H9 (cell line): ENCODE measurements around the gene KIF6. TPM values are rescaled to one million over a fixed set of nuclear protein-coding genes. Genes with fewer than 3 reads are reported as not detected.

Source experiments
- DNase-seq: peaks from one replicate; pipeline ENCODE4 v3.0.0-alpha.2; 2017
- H2AFZ ChIP-seq: one replicate; pipeline ENCODE4 v1.6.1; 2013; ENCODE audit warnings: mild to moderate bottlenecking, low read length, control low read depth, moderate library complexity
- H2AK5ac ChIP-seq: 2 replicates; pipeline ENCODE4 v1.6.1; 2013; ENCODE audit warnings: low read length, control low read depth, mixed read lengths; ENCODE audit not compliant: insufficient read length
- H2BK120ac ChIP-seq: one replicate; pipeline ENCODE4 v1.6.1; 2013; ENCODE audit warnings: low read depth, mild to moderate bottlenecking, low read length, control low read depth, inconsistent platforms; ENCODE audit not compliant: poor library complexity, severe bottlenecking
- H2BK12ac ChIP-seq: 2 replicates; pipeline ENCODE4 v1.6.1; 2013; ENCODE audit warnings: low read length, control low read depth, mixed read lengths, low read depth; ENCODE audit not compliant: insufficient read length
- H2BK15ac ChIP-seq: 2 replicates; pipeline ENCODE4 v1.6.1; 2013; ENCODE audit warnings: low read depth, low read length, control low read depth
- H2BK20ac ChIP-seq: one replicate; pipeline ENCODE4 v1.6.1; 2013; ENCODE audit warnings: low read depth, mild to moderate bottlenecking, low read length, control low read depth, inconsistent platforms; ENCODE audit not compliant: poor library complexity, severe bottlenecking
- H2BK5ac ChIP-seq: 2 replicates; pipeline ENCODE4 v1.6.1; 2013; ENCODE audit warnings: low read length, control low read depth, mixed read lengths; ENCODE audit not compliant: insufficient read length
- H3K14ac ChIP-seq: 2 replicates; pipeline ENCODE4 v1.6.1; 2013; ENCODE audit warnings: low read length, control low read depth; ENCODE audit not compliant: insufficient read depth
- H3K18ac ChIP-seq: 2 replicates; pipeline ENCODE4 v1.6.1; 2013; ENCODE audit warnings: low read depth, mild to moderate bottlenecking, mixed read lengths, low read length, control low read depth; ENCODE audit not compliant: insufficient read length
- H3K23ac ChIP-seq: 2 replicates; pipeline ENCODE4 v1.6.1; 2013; ENCODE audit warnings: low read length, control low read depth, mixed read lengths, low read depth; ENCODE audit not compliant: insufficient read length
- H3K23me2 ChIP-seq: 2 replicates; pipeline ENCODE4 v1.6.1; 2013; ENCODE audit warnings: low read depth, mild to moderate bottlenecking, mixed read lengths, low read length, control low read depth; ENCODE audit not compliant: insufficient read length, poor library complexity, severe bottlenecking
- H3K27ac ChIP-seq: 2 replicates; pipeline ENCODE4 v1.5.1; 2013; ENCODE audit warnings: low read length, control low read depth, mixed read lengths, low read depth; ENCODE audit not compliant: insufficient read length
- H3K27me3 ChIP-seq: 2 replicates; pipeline ENCODE4 v1.6.1; 2013; ENCODE audit warnings: low read length, control low read depth, inconsistent platforms; ENCODE audit not compliant: insufficient read depth
- H3K4ac ChIP-seq: 2 replicates; pipeline ENCODE4 v1.6.1; 2013; ENCODE audit warnings: low read depth, mild to moderate bottlenecking, control low read depth, inconsistent platforms, low read length, moderate library complexity
- H3K4me1 ChIP-seq: 2 replicates; pipeline ENCODE4 v1.6.1; 2013; ENCODE audit warnings: low read length, control low read depth, inconsistent platforms; ENCODE audit not compliant: insufficient read depth
- H3K4me2 ChIP-seq: 2 replicates; pipeline ENCODE4 v1.6.1; 2013; ENCODE audit warnings: low read length, control low read depth, mixed read lengths; ENCODE audit not compliant: insufficient read length, insufficient read depth
- H3K56ac ChIP-seq: 2 replicates; pipeline ENCODE4 v1.6.1; 2013; ENCODE audit warnings: low read depth, mild to moderate bottlenecking, mixed read lengths, low read length, control low read depth; ENCODE audit not compliant: insufficient read length
- H3K79me1 ChIP-seq: 2 replicates; pipeline ENCODE4 v1.6.1; 2013; ENCODE audit warnings: low read depth, mild to moderate bottlenecking, moderate library complexity, low read length, control low read depth, inconsistent platforms; ENCODE audit not compliant: insufficient read depth, poor library complexity, severe bottlenecking
- H3K79me2 ChIP-seq: 2 replicates; pipeline ENCODE4 v1.6.1; 2013; ENCODE audit warnings: low read length, control low read depth, inconsistent platforms; ENCODE audit not compliant: insufficient read depth
- H3K9ac ChIP-seq: 2 replicates; pipeline ENCODE4 v1.6.1; 2013; ENCODE audit warnings: low read length, control low read depth, mixed read lengths; ENCODE audit not compliant: insufficient read length; ENCODE audit errors: extremely low read depth
- H3K9me3 ChIP-seq: one replicate; pipeline ENCODE4 v1.6.1; 2013; ENCODE audit warnings: low read depth, low read length, inconsistent platforms; ENCODE audit not compliant: control insufficient read depth
- H3T11ph ChIP-seq: one replicate; pipeline ENCODE4 v1.6.1; 2013; ENCODE audit warnings: mild to moderate bottlenecking, low read length, control low read depth, inconsistent platforms
- H4K20me1 ChIP-seq: one replicate; pipeline ENCODE4 v1.6.1; 2013; ENCODE audit not compliant: control insufficient read depth, insufficient read length, insufficient read depth
- H4K5ac ChIP-seq: 2 replicates; pipeline ENCODE4 v1.6.1; 2013; ENCODE audit warnings: low read depth, mild to moderate bottlenecking, mixed read lengths, low read length, control low read depth; ENCODE audit not compliant: insufficient read length
- H4K8ac ChIP-seq: replicated peaks from 2 replicates; pipeline ENCODE4 v1.6.1; 2013; ENCODE audit warnings: low read length, control low read depth, mixed read lengths, low read depth; ENCODE audit not compliant: insufficient read length
- H4K91ac ChIP-seq: 2 replicates; pipeline ENCODE4 v1.6.1; 2013; ENCODE audit warnings: low read depth, mild to moderate bottlenecking, moderate library complexity, mixed read lengths, low read length, control low read depth; ENCODE audit not compliant: insufficient read length
- H3K27ac Mint-ChIP-seq, 3 experiments: 2 replicates in 2 of 3; 3 replicates in 1 of 3; pipeline ENCODE4 v1.8.0; 2020 to 2021; ENCODE audit warnings: mixed read lengths in 3 of 3, mild to moderate bottlenecking in 1 of 3, moderate library complexity in 1 of 3
- H3K27me3 Mint-ChIP-seq: 2 replicates; pipeline ENCODE4 v1.8.0; 2021; ENCODE audit warnings: low read depth, mild to moderate bottlenecking, moderate library complexity, mixed read lengths
- H3K36me3 Mint-ChIP-seq, 3 experiments: 2 replicates in 2 of 3; 3 replicates in 1 of 3; pipeline ENCODE4 v1.8.0; 2020 to 2021; ENCODE audit warnings: low read depth in 3 of 3, mixed read lengths in 3 of 3; ENCODE audit not compliant: insufficient read depth in 1 of 3
- H3K4me1 Mint-ChIP-seq, 2 experiments: 2 replicates each; pipeline ENCODE4 v1.8.0; 2020; ENCODE audit warnings: mixed read lengths in 2 of 2
- H3K4me3 Mint-ChIP-seq, 2 experiments: 2 replicates in 1 of 2; 3 replicates in 1 of 2; pipeline ENCODE4 v1.8.0; 2020 to 2021; ENCODE audit warnings: mild to moderate bottlenecking in 2 of 2, mixed read lengths in 2 of 2, moderate library complexity in 1 of 2
- H3K9me3 Mint-ChIP-seq, 2 experiments: 2 replicates in 1 of 2; 3 replicates in 1 of 2; pipeline ENCODE4 v1.8.0; 2020; ENCODE audit warnings: mild to moderate bottlenecking in 2 of 2, mixed read lengths in 2 of 2, moderate library complexity in 1 of 2
- WGBS: extraction: QIAGEN DNeasy Blood & Tissue Kit; methylation state at CpG from one replicate; pipeline ENCODE4 v1.1.7; 2013; ENCODE audit warnings: missing lambda C conversion rate, low lambda C conversion rate, mixed read lengths; ENCODE audit not compliant: insufficient read length; ENCODE audit errors: extremely low coverage; 5-methylcytosine and 5-hydroxymethylcytosine counted together
- total RNA-seq: library from RNA; stranded (reverse); gene quantifications from 2 replicates; pipeline ENCODE4 v1.2.1, GENCODE V29; 2021
- TF ChIP-seq, protein P1 (sequence below): fragments of 200-600 bp; sonication (generic); conservative IDR thresholded peaks from 3 replicates; pipeline ENCODE4 v1.8.0; 2021; ENCODE audit warnings: antibody characterized with exemption, mild to moderate bottlenecking

KIF6 gene
- total RNA-seq, 1 experiment from 2014 or later: 0.63 TPM

GRCh38 chr6:39309942-39310531 is 415.2 kb downstream of the KIF6 start:
- Histone ChIP-seq H3K14ac (no peak overlapping the region; the same call in 1 of the 2 replicates), H2BK15ac (no peak overlapping the region), H4K8ac (no peak overlapping the region), H4K5ac (no peak overlapping the region), H2AK5ac (no peak overlapping the region), H3K18ac (no peak overlapping the region), H3K79me2 (no peaks in the 10 kb centered on the region), H3K23me2 (peaks cover 10% of the 10 kb centered on the region), H3K9ac (no peak overlapping the region), H3K56ac (no peak overlapping the region), H2BK12ac (no peak overlapping the region), H2BK5ac (no peak overlapping the region), H2BK20ac (no peak overlapping the region), H3K4me1 (no peaks in the 10 kb centered on the region), H3T11ph (no peak overlapping the region), H3K4me2 (no peak overlapping the region), H4K91ac (no peak overlapping the region), H2AFZ (no peak overlapping the region), H3K27ac (no peak overlapping the region), H3K9me3 (no peaks in the 10 kb centered on the region), H3K79me1 (no peaks in the 10 kb centered on the region), H3K4ac (no peak overlapping the region), H2BK120ac (no peak overlapping the region), H4K20me1 (no peaks in the 10 kb centered on the region), H3K23ac (no peak overlapping the region), H3K27me3 (peaks cover 28% of the 10 kb centered on the region)
- peak; percentile 83 for DNase-seq
- Mint-ChIP-seq H3K36me3 (no peaks in the 10 kb centered on the region), H3K4me3 (no peak overlapping the region), H3K9me3 (no peaks in the 10 kb centered on the region), H3K27ac (peak overlapping the region in 1 of 3 experiments; percentile 55; a peak in 1 of 7 replicates), H3K4me1 (peaks cover 4 to 9% of the 10 kb centered on the region in 2 experiments), H3K27me3 (peaks cover 53% of the 10 kb centered on the region)
- no CpG with 5 or more reads among the region's 7 CpGs for WGBS
- TF ChIP-seq, protein P1, sequence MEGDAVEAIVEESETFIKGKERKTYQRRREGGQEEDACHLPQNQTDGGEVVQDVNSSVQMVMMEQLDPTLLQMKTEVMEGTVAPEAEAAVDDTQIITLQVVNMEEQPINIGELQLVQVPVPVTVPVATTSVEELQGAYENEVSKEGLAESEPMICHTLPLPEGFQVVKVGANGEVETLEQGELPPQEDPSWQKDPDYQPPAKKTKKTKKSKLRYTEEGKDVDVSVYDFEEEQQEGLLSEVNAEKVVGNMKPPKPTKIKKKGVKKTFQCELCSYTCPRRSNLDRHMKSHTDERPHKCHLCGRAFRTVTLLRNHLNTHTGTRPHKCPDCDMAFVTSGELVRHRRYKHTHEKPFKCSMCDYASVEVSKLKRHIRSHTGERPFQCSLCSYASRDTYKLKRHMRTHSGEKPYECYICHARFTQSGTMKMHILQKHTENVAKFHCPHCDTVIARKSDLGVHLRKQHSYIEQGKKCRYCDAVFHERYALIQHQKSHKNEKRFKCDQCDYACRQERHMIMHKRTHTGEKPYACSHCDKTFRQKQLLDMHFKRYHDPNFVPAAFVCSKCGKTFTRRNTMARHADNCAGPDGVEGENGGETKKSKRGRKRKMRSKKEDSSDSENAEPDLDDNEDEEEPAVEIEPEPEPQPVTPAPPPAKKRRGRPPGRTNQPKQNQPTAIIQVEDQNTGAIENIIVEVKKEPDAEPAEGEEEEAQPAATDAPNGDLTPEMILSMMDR: peak; percentile 96
